Adrenal gland (tissue), 12 donors: ENCODE measurements around the gene SPPL3. TPM values are rescaled to one million over a fixed set of nuclear protein-coding genes. Genes with fewer than 3 reads are reported as not detected.
"Not testable (repeated sequence)": the region's sequence is repeated elsewhere in the genome, so short reads cannot be mapped to it uniquely, and the experiment has no call there.

Experiments
- DNase-seq, 7 donors: peaks; one replicate each; pipeline ENCODE4 v3.0.0-alpha.2; 2019 to 2020
- H3K27ac ChIP-seq, 5 donors: fragments of 200-600 bp; sonication (generic) in 4 of 5; 1 replicate in 3 of 5; 2 replicates in 2 of 5; pipeline versions ENCODE4 v1.5.1 to v1.8.0; 2016 to 2020; ENCODE audit warnings: mild to moderate bottlenecking in 1 of 5
- H3K27me3 ChIP-seq: fragments of 200-600 bp; 2 replicates; pipeline ENCODE4 v1.8.0; 2021
- H3K36me3 ChIP-seq, 2 donors: fragments of 200-600 bp; replicated peaks in 1 of 2; 1 replicate in 1 of 2; 2 replicates in 1 of 2; pipeline versions ENCODE4 v1.5.1 to v1.8.0; 2018 to 2022
- H3K4me1 ChIP-seq, 2 donors: fragments of 200-600 bp; replicated peaks in 1 of 2; 1 replicate in 1 of 2; 2 replicates in 1 of 2; pipeline versions ENCODE4 v1.5.1 to v1.8.0; 2018 to 2021
- H3K4me3 ChIP-seq, 4 donors: fragments of 200-600 bp; sonication (generic) in 3 of 4; one replicate each; pipeline ENCODE4 v1.5.1; 2016 to 2018
- H3K9me3 ChIP-seq, 3 donors: fragments of 200-600 bp; sonication (generic) in 1 of 3; replicated peaks in 1 of 3; 1 replicate in 2 of 3; 2 replicates in 1 of 3; pipeline versions ENCODE4 v1.5.1 to v1.8.0; 2016 to 2021
- POLR2A ChIP-seq, 2 donors: fragments of 450-650 bp; IDR thresholded peaks; one replicate each; pipeline ENCODE4 v1.6.1; 2017; ENCODE audit warnings: antibody characterized with exemption in 2 of 2, mild to moderate bottlenecking in 2 of 2, moderate library complexity in 1 of 2
- WGBS, 4 donors: extraction: QIAGEN DNeasy Blood & Tissue Kit in 2 of 4; methylation state at CpG; one replicate each; pipeline versions ENCODE4 v1.1.5 to v1.1.7; 2013 to 2017; 5-methylcytosine and 5-hydroxymethylcytosine counted together
- intact Hi-C, 2 donors: fragments of 100-400 bp; cut with DNase I; formaldehyde crosslinking; loops; one replicate each; pipeline versions ENCODE4 v1.14.1 to v1.15.0; 2022 to 2023
- polyA plus RNA-seq, 3 donors: library from polyadenylated mRNA; stranded (reverse); fragments of 200-250 nt in 2 of 3; fragments of 350-450 nt in 1 of 3; fragmentation: Illumina TruSeq in 1 of 3; extraction: RNeasy Lipid Tissue Mini Kit (QIAGEN cat#74804) in 1 of 3; gene quantifications; one replicate each; pipeline ENCODE4 v1.2.3, GENCODE V29; 2013 to 2014
- total RNA-seq, 9 donors: library from RNA; depleted of rRNA in 4 of 9; stranded (reverse); fragments of >200 nt in 4 of 9; fragments of 120-200 nt in 1 of 9; fragmentation: NEBNext Ultra II Directional in 1 of 9; extraction: Animal tissue kit (Norgen Biotek cat#: 25700) in 1 of 9; gene quantifications; one replicate each; pipeline versions ENCODE4 v1.1.0 to v1.2.4, GENCODE V29; 2013 to 2023
- TF ChIP-seq, protein P1 (sequence below), 6 experiments: fragments of 450-650 bp in 4 of 6; fragments of 200-600 bp in 2 of 6; sonication (generic) in 1 of 6; IDR thresholded peaks; 1 replicate in 5 of 6; 2 replicates in 1 of 6; pipeline versions ENCODE4 v1.5.1 to v1.8.0; 2016 to 2021; ENCODE audit warnings: antibody characterized with exemption in 6 of 6, mild to moderate bottlenecking in 2 of 6, moderate library complexity in 1 of 6
- donor health status: healthy with polysubstance abuse.
- donor health status: Bipolar disorder and iron deficiency.
- donor health status: DM: yes; HTN: yes; CAD: no.
- donor health status: DM: no; HTN: no; CAD: no.
- donor health status: DM: no; HTN: no; CAD: no.
- donor health status: DM: yes; HTN: yes; CAD: no.

Gene SPPL3
- total and polyA plus RNA-seq, 12 donors: 10.5 to 50.6 (median 21.3) TPM

DNA sequence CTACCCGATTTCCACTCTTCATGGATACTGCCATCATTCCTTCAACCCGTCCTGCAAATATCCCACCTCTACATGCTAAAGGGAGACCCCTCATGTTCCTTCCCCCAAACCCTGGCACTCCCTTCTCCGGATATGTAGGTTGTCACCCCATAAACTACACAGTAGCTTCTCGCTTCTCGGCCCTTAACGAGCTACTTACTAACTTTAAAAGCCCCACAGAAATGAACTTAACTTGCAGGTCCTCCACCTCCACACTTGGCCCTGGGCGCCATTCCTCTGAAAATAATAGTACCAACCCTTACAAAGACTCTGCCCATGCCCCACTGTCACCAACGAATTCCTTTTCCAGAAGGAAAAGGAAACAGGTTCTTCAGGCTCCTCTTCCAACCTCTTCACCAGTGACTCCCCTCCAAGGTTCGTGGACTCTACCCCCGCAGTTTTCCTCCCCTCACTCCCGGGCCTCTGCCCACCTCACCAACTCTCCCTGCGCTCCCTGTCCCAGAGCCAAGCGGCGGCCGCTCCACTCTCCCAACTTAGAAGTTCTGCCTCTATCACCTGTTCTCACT, 1.2 kb downstream of the SPPL3 start:
- Histone ChIP-seq H3K4me3 (peak overlapping the region in 3 of 4 donors; percentile 89 to 100 (median 93)), H3K9me3 (no peaks in the 10 kb centered on the region), H3K27me3 (no peaks in the 10 kb centered on the region), H3K4me1 (peaks cover 14 to 34% of the 10 kb centered on the region in 2 donors), H3K27ac (peak overlapping the region in 3 of 5 donors; percentile 77 to 96 (median 85)), H3K36me3 (no peaks in the 10 kb centered on the region)
- WGBS, 4 donors: 10 to 14% (median 13%) methylated on average over 15 of the region's 15 CpGs
- no peak for DNase-seq
- TF ChIP-seq POLR2A (IDR thresholded peaks at IDR 0.05): no peak
- TF ChIP-seq, protein P1, sequence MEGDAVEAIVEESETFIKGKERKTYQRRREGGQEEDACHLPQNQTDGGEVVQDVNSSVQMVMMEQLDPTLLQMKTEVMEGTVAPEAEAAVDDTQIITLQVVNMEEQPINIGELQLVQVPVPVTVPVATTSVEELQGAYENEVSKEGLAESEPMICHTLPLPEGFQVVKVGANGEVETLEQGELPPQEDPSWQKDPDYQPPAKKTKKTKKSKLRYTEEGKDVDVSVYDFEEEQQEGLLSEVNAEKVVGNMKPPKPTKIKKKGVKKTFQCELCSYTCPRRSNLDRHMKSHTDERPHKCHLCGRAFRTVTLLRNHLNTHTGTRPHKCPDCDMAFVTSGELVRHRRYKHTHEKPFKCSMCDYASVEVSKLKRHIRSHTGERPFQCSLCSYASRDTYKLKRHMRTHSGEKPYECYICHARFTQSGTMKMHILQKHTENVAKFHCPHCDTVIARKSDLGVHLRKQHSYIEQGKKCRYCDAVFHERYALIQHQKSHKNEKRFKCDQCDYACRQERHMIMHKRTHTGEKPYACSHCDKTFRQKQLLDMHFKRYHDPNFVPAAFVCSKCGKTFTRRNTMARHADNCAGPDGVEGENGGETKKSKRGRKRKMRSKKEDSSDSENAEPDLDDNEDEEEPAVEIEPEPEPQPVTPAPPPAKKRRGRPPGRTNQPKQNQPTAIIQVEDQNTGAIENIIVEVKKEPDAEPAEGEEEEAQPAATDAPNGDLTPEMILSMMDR (IDR thresholded peaks at IDR 0.05): no peak
- intact Hi-C loops: no loop called here

DNA sequence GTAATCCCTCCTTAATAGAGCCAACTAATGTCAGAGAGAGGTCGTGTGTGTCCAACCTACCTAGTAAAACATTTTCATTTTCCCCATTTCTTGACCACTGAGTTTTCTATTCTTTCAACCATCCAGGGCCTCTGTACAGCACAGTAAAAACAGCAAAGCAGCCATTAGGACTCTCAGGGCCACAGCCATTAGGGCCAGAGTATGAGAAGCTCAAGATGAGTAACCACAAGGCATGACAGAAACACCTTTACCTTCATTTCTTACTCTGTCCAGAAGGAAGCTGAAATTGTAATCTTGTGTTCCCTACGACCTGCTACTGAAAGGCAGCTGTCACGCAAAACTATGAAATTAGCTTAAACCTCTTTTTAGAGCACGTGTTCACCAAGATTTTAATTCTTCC, 2.3 kb downstream of the SPPL3 start:
- peaks cover 11 to 30% of the 10 kb centered on the region in 2 donors for H3K4me1 ChIP-seq
- no peak for DNase-seq
- H3K36me3 ChIP-seq: no peaks in the 10 kb centered on the region
- H3K27me3 ChIP-seq: no peaks in the 10 kb centered on the region
- no peak overlapping the region for H3K4me3 ChIP-seq
- no peaks in the 10 kb centered on the region for H3K9me3 ChIP-seq
- 75 to 84% (median 79%) methylated on average over 4 of the region's 4 CpGs for WGBS, 4 donors
- TF ChIP-seq, protein P1 (IDR thresholded peaks at IDR 0.05): no peak
- no peak for TF ChIP-seq POLR2A (IDR thresholded peaks at IDR 0.05)
- no peak overlapping the region for H3K27ac ChIP-seq
- intact Hi-C loops: no loop called here

DNA sequence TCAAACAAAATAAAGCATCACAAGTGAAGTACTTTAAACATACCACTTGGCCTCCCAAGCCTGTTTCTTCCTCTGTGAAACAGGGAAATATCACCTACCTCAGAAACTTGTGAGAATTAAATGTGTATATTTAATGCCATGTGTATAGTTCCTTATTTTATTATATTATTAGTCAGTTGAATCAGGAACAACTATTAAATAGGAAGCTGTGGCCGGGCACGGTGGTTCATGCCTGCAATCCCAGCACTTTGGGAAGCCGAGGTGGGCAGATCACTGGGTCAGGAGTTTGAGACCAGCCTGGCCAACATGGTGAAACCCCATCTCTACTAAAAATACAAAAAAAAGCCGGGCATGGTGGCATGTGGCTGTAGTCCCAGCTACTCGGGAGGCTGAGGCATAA, 3.1 kb downstream of the SPPL3 start:
- peaks cover 16 to 35% of the 10 kb centered on the region in 2 donors for H3K4me1 ChIP-seq
- H3K27ac ChIP-seq, H3K4me3 ChIP-seq, H3K36me3 ChIP-seq, H3K27me3 ChIP-seq, H3K9me3 ChIP-seq, intact Hi-C loops: not testable (repeated sequence)
- 63 to 90% (median 83%) methylated on average over 5 of the region's 5 CpGs for WGBS, 4 donors
- peak in 1 of 7 donors; percentile 27 for DNase-seq

DNA sequence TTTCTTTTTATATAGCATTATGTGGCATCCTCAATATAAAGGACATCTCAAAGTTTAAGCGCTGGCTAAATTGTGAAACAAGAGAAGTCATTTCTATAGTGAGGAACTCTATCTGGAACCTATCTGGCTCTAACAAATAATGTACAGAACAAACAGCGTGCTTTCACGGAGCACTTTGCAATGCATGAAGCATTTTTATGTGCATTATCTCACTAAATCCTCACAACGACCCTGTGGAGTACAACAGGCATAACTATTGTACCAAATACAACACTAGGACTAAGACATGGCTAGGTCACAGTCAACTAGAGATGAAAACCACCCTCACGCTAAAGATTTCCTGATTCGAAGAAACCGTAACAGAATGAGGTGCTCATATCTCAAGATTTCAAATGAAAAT, 8.6 kb downstream of the SPPL3 start:
- no peaks in the 10 kb centered on the region for H3K9me3 ChIP-seq
- H3K36me3 ChIP-seq: no peaks in the 10 kb centered on the region
- H3K27me3 ChIP-seq: no peaks in the 10 kb centered on the region
- H3K4me3 ChIP-seq: no peak overlapping the region
- WGBS, 4 donors: 90 to 93% (median 92%) methylated on average over 7 of the region's 7 CpGs
- no peak for DNase-seq
- intact Hi-C loops: no loop called here
- no peak overlapping the region for H3K27ac ChIP-seq
- H3K4me1 ChIP-seq: peaks cover 6 to 31% of the 10 kb centered on the region in 2 donors
- TF ChIP-seq POLR2A (IDR thresholded peaks at IDR 0.05): no peak
- TF ChIP-seq, protein P1 (IDR thresholded peaks at IDR 0.05): no peak

DNA sequence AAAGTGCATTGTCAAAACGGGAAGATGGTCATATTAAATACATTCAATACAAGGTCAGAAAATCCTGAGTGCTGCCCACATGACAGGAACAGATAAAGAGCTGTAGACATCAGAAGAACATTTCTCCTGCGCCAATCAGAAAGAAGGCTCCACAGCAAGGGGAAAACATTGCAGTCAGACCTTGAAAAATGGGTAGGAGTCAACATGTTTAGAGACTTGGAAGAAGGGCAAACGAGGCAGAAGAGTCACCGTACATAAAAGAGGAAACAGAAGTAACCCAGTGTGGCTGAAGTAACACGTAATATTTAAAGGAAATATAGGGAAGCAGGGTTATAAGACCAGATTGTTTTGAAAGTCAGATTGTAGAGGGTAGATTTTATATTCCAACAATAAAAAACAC, 11.9 kb downstream of the SPPL3 start:
- no peaks in the 10 kb centered on the region for H3K27me3 ChIP-seq
- peak overlapping the region in 1 of 5 donors; percentile 36 for H3K27ac ChIP-seq
- WGBS, 4 donors: 26 to 43% (median 33%) methylated on average over 4 to 5 of the region's 5 CpGs
- H3K9me3 ChIP-seq: no peaks in the 10 kb centered on the region
- H3K4me1 ChIP-seq: peaks cover 6 to 38% of the 10 kb centered on the region in 2 donors
- H3K4me3 ChIP-seq: no peak overlapping the region
- intact Hi-C loops: no loop called here
- no peak for DNase-seq
- no peak for TF ChIP-seq POLR2A (IDR thresholded peaks at IDR 0.05)
- H3K36me3 ChIP-seq: no peaks in the 10 kb centered on the region
